Trophoblast cell (in vitro differentiated cells and primary cell): ENCODE measurements around the gene NALF2.

Experiments used
- DNase-seq, 2 donors: peaks; one replicate each; pipeline ENCODE4 v3.0.0-alpha.2; 2016
- H2AFZ ChIP-seq: 2 replicates; pipeline ENCODE4 v1.6.1; 2013; ENCODE audit warnings: low read length, moderate library complexity, mild to moderate bottlenecking; ENCODE audit not compliant: insufficient read depth, poor library complexity
- H2AK5ac ChIP-seq: 2 replicates; pipeline ENCODE4 v1.6.1; 2013; ENCODE audit warnings: mild to moderate bottlenecking, low read length
- H2BK120ac ChIP-seq: 2 replicates; pipeline ENCODE4 v1.6.1; 2013; ENCODE audit warnings: low read length, mild to moderate bottlenecking, moderate library complexity; ENCODE audit not compliant: insufficient read depth, poor library complexity
- H2BK12ac ChIP-seq: 2 replicates; pipeline ENCODE4 v1.6.1; 2013; ENCODE audit warnings: mild to moderate bottlenecking, low read length, moderate library complexity
- H2BK5ac ChIP-seq: 2 replicates; pipeline ENCODE4 v1.6.1; 2013; ENCODE audit warnings: low read length, low read depth, moderate library complexity, mild to moderate bottlenecking; ENCODE audit not compliant: poor library complexity
- H3K14ac ChIP-seq: 2 replicates; pipeline ENCODE4 v1.6.1; 2013; ENCODE audit warnings: mild to moderate bottlenecking, low read length
- H3K18ac ChIP-seq: 2 replicates; pipeline ENCODE4 v1.6.1; 2013; ENCODE audit warnings: mild to moderate bottlenecking, low read length
- H3K23ac ChIP-seq: 2 replicates; pipeline ENCODE4 v1.6.1; 2013; ENCODE audit warnings: low read length
- H3K27ac ChIP-seq: 2 replicates; pipeline ENCODE4 v1.5.1; 2013; ENCODE audit warnings: low read depth, mild to moderate bottlenecking, inconsistent platforms, low read length, moderate library complexity
- H3K27me3 ChIP-seq: 2 replicates; pipeline ENCODE4 v1.6.1; 2013; ENCODE audit warnings: inconsistent platforms, mild to moderate bottlenecking, low read length, moderate library complexity; ENCODE audit not compliant: insufficient read depth
- H3K36me3 ChIP-seq, 2 experiments: 1 replicate in 1 of 2; 2 replicates in 1 of 2; pipeline ENCODE4 v1.6.1; 2013; ENCODE audit warnings: low read length in 2 of 2, mild to moderate bottlenecking in 2 of 2, moderate library complexity in 1 of 2; ENCODE audit not compliant: insufficient read depth in 2 of 2, control insufficient read depth in 1 of 2
- H3K4ac ChIP-seq: 2 replicates; pipeline ENCODE4 v1.6.1; 2013; ENCODE audit warnings: low read depth, mild to moderate bottlenecking, low read length, moderate library complexity
- H3K4me1 ChIP-seq, 2 experiments: 1 replicate in 1 of 2; 2 replicates in 1 of 2; pipeline ENCODE4 v1.6.1; 2013; ENCODE audit warnings: low read length in 2 of 2, mild to moderate bottlenecking in 2 of 2, moderate library complexity in 1 of 2; ENCODE audit not compliant: insufficient read depth in 2 of 2, control insufficient read depth in 1 of 2
- H3K4me2 ChIP-seq: 2 replicates; pipeline ENCODE4 v1.6.1; 2013; ENCODE audit warnings: inconsistent platforms, mild to moderate bottlenecking, low read length, moderate library complexity
- H3K4me3 ChIP-seq: 2 replicates; pipeline ENCODE4 v1.5.1; 2013; ENCODE audit warnings: mild to moderate bottlenecking, low read depth, low read length, inconsistent platforms
- H3K79me1 ChIP-seq: one replicate; pipeline ENCODE4 v1.6.1; 2013; ENCODE audit warnings: low read length
- H3K79me2 ChIP-seq: 2 replicates; pipeline ENCODE4 v1.6.1; 2013; ENCODE audit warnings: low read length, mild to moderate bottlenecking; ENCODE audit not compliant: control insufficient read depth, insufficient read depth, poor library complexity
- H3K9ac ChIP-seq: 2 replicates; pipeline ENCODE4 v1.6.1; 2013; ENCODE audit warnings: mild to moderate bottlenecking, low read length
- H3K9me3 ChIP-seq: 2 replicates; pipeline ENCODE4 v1.6.1; 2013; ENCODE audit warnings: low read depth, mild to moderate bottlenecking, control low read depth, inconsistent platforms, low read length; ENCODE audit not compliant: insufficient read depth
- H4K12ac ChIP-seq: 2 replicates; pipeline ENCODE4 v1.6.1; 2013; ENCODE audit warnings: low read depth, mild to moderate bottlenecking, low read length, moderate library complexity
- H4K8ac ChIP-seq: 2 replicates; pipeline ENCODE4 v1.6.1; 2013; ENCODE audit warnings: low read depth, mild to moderate bottlenecking, low read length, moderate library complexity
- H4K91ac ChIP-seq: one replicate; pipeline ENCODE4 v1.6.1; 2013; ENCODE audit warnings: low read depth, mild to moderate bottlenecking, low read length, moderate library complexity
- WGBS: extraction: QIAGEN DNeasy Blood & Tissue Kit; methylation state at CpG from one replicate; pipeline ENCODE4 v1.1.7; 2013; ENCODE audit warnings: missing lambda C conversion rate; ENCODE audit not compliant: insufficient read length, insufficient coverage; ENCODE audit errors: extremely low coverage; 5-methylcytosine and 5-hydroxymethylcytosine counted together

The NALF2 gene

DNA sequence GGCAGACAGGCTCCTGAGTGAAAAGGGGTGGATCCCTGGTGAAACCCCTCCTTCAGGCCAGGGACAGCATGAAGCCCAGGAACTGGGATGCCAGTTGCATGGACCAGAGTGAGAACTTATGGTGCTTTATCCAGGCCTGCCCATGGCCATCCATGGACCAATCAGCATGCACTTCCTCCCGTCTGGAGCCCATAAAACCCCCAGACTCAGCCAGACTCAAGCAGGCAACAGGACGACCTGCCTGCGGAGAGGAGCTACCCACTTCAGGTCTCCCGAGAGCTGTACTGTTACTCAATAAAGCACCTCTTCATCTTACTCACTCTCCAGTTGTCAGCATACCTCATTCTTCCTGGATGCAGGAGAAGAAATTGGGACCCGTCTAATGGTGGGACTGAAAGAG, 42.9 kb downstream of the NALF2 start:
- H3K23ac ChIP-seq: no peak overlapping the region
- no peaks in the 10 kb centered on the region for H3K4me1 ChIP-seq
- no peak overlapping the region for H3K4me2 ChIP-seq
- no peaks in the 10 kb centered on the region for H3K9me3 ChIP-seq
- H3K4me3 ChIP-seq: no peak overlapping the region
- H2BK5ac ChIP-seq: no peak overlapping the region
- WGBS: no CpG with 5 or more reads among the region's 5 CpGs
- no peak overlapping the region for H4K91ac ChIP-seq
- H2AK5ac ChIP-seq: no peak overlapping the region
- no peak overlapping the region for H3K14ac ChIP-seq
- no peak for DNase-seq
- H4K8ac ChIP-seq: no peak overlapping the region
- H2BK120ac ChIP-seq: no peak overlapping the region
- no peak overlapping the region for H3K27ac ChIP-seq
- H3K79me1 ChIP-seq: no peaks in the 10 kb centered on the region
- no peaks in the 10 kb centered on the region for H3K79me2 ChIP-seq
- H3K9ac ChIP-seq: no peak overlapping the region
- H2AFZ ChIP-seq: no peak overlapping the region
- no peak overlapping the region for H2BK12ac ChIP-seq
- no peak overlapping the region for H4K12ac ChIP-seq
- no peak overlapping the region for H3K4ac ChIP-seq
- no peaks in the 10 kb centered on the region for H3K27me3 ChIP-seq
- H3K36me3 ChIP-seq: no peaks in the 10 kb centered on the region
- no peak overlapping the region for H3K18ac ChIP-seq

DNA sequence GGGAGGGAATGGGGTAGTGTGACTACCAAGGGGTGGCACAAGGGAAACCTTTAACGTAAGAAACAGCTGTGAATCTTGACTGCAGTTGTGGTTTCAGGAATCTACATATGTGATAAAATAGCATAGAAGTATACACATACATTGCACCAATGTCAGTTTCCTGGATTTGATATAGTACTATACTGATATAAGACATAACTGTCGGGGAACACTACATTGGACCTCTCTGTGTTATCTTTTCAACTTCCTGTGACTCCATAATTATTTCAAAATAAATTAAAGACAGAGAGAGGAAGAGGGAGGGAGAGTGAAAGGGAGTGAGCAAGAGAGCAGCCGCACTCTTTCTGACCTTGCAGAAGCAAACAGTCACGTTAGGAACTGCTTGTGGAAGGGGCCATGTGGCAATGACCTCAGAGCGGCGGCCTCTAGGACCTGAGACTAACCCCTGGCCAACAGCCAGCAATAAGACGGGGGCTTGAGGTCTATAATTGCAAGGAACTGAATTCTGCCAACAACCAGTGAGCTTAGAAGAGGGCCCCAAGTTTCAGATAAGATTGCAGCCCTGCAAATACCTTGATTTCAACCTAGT, 47.4 kb downstream of the NALF2 start:
- Histone ChIP-seq H2BK5ac (no peak overlapping the region), H3K14ac (no peak overlapping the region), H3K4me2 (no peak overlapping the region), H3K79me1 (peaks cover 3% of the 10 kb centered on the region), H3K79me2 (no peaks in the 10 kb centered on the region), H3K27me3 (no peaks in the 10 kb centered on the region), H2AK5ac (no peak overlapping the region), H2AFZ (no peak overlapping the region), H3K4me1 (peaks cover 3 to 6% of the 10 kb centered on the region in 2 experiments), H4K12ac (no peak overlapping the region), H3K9ac (no peak overlapping the region), H3K4me3 (no peak overlapping the region), H3K23ac (no peak overlapping the region), H3K9me3 (no peaks in the 10 kb centered on the region), H4K8ac (no peak overlapping the region), H2BK12ac (no peak overlapping the region), H3K27ac (no peak overlapping the region), H4K91ac (no peak overlapping the region), H2BK120ac (no peak overlapping the region), H3K4ac (no peak overlapping the region), H3K36me3 (no peaks in the 10 kb centered on the region), H3K18ac (no peak overlapping the region)
- no peak for DNase-seq
- no CpG with 5 or more reads among the region's 7 CpGs for WGBS

DNA sequence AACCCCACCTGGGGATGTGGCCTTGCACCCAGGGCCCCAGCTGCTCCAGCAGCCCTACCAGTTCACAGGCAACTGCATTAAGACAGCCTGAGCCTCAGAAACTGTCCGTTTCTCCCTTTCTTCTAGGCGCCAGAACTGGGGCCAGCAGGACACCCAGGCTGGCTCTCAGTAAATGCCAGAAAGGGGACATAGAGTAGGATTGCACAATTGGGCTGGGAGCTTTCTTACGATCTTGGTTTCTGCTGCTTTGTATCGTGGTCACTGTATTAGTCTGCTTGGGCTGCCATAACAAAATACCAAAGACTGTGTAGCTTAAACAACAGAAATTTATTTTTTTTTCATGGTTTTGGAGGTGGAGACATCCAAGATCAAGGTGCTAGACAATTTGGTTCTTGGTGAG, 48.4 kb downstream of the NALF2 start:
- Histone ChIP-seq H2AK5ac (no peak overlapping the region), H4K91ac (no peak overlapping the region), H3K4me2 (no peak overlapping the region), H3K4me1 (peaks cover 3 to 10% of the 10 kb centered on the region in 2 experiments), H3K27me3 (no peaks in the 10 kb centered on the region), H3K14ac (no peak overlapping the region), H2BK5ac (no peak overlapping the region), H3K9ac (no peak overlapping the region), H3K79me2 (no peaks in the 10 kb centered on the region), H3K18ac (no peak overlapping the region), H3K27ac (no peak overlapping the region), H4K12ac (no peak overlapping the region), H2BK120ac (no peak overlapping the region), H2AFZ (no peak overlapping the region), H3K4me3 (no peak overlapping the region), H3K36me3 (no peaks in the 10 kb centered on the region), H2BK12ac (no peak overlapping the region), H3K4ac (no peak overlapping the region), H3K79me1 (peaks cover 6% of the 10 kb centered on the region), H3K23ac (no peak overlapping the region), H3K9me3 (no peaks in the 10 kb centered on the region), H4K8ac (no peak overlapping the region)
- WGBS: no CpG with 5 or more reads among the region's 4 CpGs
- DNase-seq: no peak
